GM21825 (cell line): ENCODE data around the gene TLK2.
"Not testable (repeated sequence)": the region's sequence is repeated elsewhere in the genome, so short reads cannot be mapped to it uniquely, and the experiment has no call there.

Experiments
- ATAC-seq: cut with Tn5 transposase; IDR thresholded peaks from one replicate; pipeline ENCODE4 v1.9.1; 2021; ENCODE audit warnings: mild to moderate bottlenecking, moderate library complexity; ENCODE audit not compliant: unreplicated experiment

The TLK2 gene

GRCh38 chr17:62482553-62482952 lies 3.9 kb downstream of the TLK2 start:
- not testable (repeated sequence) for ATAC-seq

GRCh38 chr17:62490990-62491389 lies 12.4 kb downstream of the TLK2 start:
- not testable (repeated sequence) for ATAC-seq

- ATAC-seq = not testable (repeated sequence)
Observed at GRCh38 chr17:62493049-62493655, 14.5 kb downstream of the TLK2 start.

- ATAC-seq = not testable (repeated sequence)
Observed at GRCh38 chr17:62494073-62494472, 15.4 kb downstream of the TLK2 start.

- ATAC-seq = not testable (repeated sequence)
Observed at GRCh38 chr17:62496344-62496743, 17.7 kb downstream of the TLK2 start.

GRCh38 chr17:62498796-62499195 lies 20.2 kb downstream of the TLK2 start:
- not testable (repeated sequence) for ATAC-seq

GRCh38 chr17:62500463-62500862 lies 21.8 kb downstream of the TLK2 start:
- ATAC-seq = not testable (repeated sequence)

GRCh38 chr17:62504857-62505256 lies 26.2 kb downstream of the TLK2 start:
- ATAC-seq = not testable (repeated sequence)

- peak; percentile 55 for ATAC-seq
Observed at GRCh38 chr17:62507191-62507836, 28.7 kb downstream of the TLK2 start.

GRCh38 chr17:62510247-62510819 lies 31.7 kb downstream of the TLK2 start:
- ATAC-seq = not testable (repeated sequence)

- not testable (repeated sequence) for ATAC-seq
Observed at GRCh38 chr17:62511014-62511413, 32.4 kb downstream of the TLK2 start.

- ATAC-seq = not testable (repeated sequence)
Observed at GRCh38 chr17:62516376-62516775, 37.8 kb downstream of the TLK2 start.

- ATAC-seq = not testable (repeated sequence)
Observed at GRCh38 chr17:62521295-62521694, 42.7 kb downstream of the TLK2 start.

- not testable (repeated sequence) for ATAC-seq
Observed at GRCh38 chr17:62524077-62524476, 45.5 kb downstream of the TLK2 start.

- ATAC-seq = not testable (repeated sequence)
Observed at GRCh38 chr17:62525317-62525716, 46.7 kb downstream of the TLK2 start.

- ATAC-seq = not testable (repeated sequence)
Observed at GRCh38 chr17:62530936-62531335, 52.3 kb downstream of the TLK2 start.

GRCh38 chr17:62536557-62536956 lies 57.9 kb downstream of the TLK2 start:
- not testable (repeated sequence) for ATAC-seq

- ATAC-seq = not testable (repeated sequence)
Observed at GRCh38 chr17:62541073-62541472, 62.4 kb downstream of the TLK2 start.

- not testable (repeated sequence) for ATAC-seq
Observed at GRCh38 chr17:62543278-62543775, 64.7 kb downstream of the TLK2 start.

- not testable (repeated sequence) for ATAC-seq
Observed at GRCh38 chr17:62546066-62546465, 67.4 kb downstream of the TLK2 start.

GRCh38 chr17:62552851-62553659 lies 74.4 kb downstream of the TLK2 start:
- peak; percentile 69 for ATAC-seq
